CD1c-positive myeloid dendritic cell (primary cell): Measurements from ENCODE around the gene FYB2.
A peak's percentile ranks its signal among the peaks of the same experiment; 100 is the strongest.
"Not testable (repeated sequence)": the region's sequence is repeated elsewhere in the genome, so short reads cannot be mapped to it uniquely, and the experiment has no call there.

Experiments
- DNase-seq: peaks from one replicate; pipeline ENCODE4 v3.0.0-alpha.2; 2016; ENCODE audit errors: extremely low spot score

Gene FYB2

DNA sequence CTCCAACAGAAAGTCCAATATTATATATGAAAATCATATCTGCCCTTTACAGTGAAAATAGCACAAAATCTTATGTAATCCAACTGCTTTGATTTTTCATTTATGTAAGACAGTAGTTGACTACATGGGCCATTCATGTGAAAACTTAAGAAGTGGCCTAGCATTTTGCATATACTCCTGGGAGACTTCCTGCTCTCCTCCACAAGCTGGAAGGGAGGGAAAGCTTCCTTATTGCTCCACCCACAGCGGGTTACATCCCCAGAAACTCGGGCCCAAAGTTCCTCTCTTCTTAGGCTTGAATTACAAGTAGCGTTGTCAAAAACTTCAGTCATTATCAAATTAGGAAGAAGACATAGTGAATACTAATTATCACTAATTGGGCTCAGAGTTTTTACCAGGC is 29.2 kb downstream of the FYB2 start:
- DNase-seq: peak; percentile 10

DNA sequence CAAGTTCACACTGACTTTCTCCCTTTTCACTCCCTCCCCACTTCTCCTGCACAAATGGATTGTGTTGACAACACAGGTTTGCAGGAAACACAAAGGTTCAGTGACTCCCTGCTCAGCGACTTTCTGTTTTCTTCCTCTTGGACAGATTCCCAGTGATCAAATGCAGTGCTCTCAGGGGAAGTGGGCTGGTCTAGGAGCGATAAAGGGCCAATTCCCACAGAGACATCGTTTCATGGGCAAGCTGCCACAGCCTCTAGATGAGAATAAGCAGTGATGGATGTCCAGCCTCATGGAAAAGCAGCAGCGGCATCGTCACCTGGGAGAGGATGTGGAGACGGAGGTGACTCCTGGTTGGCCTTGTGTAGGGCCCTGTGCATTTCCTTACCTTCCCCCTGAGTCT is 30.6 kb downstream of the FYB2 start:
- no peak for DNase-seq

DNA sequence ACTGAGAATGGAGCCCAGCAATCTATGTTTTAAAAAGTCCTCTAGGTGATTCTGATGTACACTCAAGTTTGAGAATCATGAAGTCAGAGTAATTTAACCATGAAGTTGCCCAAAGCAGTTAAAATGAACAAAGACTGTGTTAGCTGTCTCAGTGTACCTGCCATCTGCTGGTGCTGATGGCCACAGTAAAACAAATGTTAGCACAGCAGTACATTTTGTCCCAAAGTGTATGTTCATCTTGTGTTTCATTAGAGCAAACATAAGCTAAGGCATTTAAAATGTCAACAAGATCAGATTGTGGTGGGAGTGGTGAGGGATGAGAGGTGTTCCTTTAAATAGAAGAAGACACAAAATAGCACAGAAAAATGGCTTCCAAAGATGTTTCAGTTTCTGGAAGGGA is 31.1 kb downstream of the FYB2 start:
- no peak for DNase-seq

DNA sequence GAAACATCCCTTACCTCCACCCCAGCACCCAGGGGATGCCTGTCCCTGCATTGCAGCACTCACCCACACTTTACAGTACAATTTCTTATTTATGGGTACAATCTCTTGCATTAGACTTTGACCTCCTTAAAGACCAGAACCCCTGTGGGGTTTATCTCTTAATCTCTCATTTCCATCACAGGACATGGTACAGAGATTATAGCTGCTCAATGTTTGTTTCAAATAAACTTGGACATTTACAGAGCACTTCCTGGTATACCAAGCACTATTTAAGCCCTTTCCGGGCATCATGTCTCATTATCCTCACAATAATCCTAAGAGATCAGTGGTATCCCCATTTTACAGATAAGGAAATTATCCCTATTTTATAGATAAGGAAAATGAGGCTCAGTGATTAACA is 31.9 kb downstream of the FYB2 start:
- no peak for DNase-seq

DNA sequence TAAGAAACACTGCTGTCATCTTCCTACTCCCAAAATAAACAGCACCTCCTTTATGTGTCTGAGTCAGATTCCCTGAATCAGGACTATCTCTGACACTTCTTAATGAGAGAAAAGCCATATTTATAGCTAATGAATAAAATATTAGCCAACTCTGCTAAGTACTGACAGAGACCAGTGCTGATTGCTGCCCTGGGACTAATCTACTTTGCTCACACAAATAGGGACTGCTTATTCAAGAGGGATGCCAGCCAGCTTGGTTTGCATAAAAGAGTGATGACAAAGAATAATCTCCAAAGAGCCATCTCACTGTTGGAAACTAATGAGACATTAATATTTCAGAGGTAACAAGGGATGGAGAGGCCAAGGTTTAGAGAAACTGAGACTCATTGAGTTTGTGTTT is 36.4 kb downstream of the FYB2 start:
- no peak for DNase-seq

DNA sequence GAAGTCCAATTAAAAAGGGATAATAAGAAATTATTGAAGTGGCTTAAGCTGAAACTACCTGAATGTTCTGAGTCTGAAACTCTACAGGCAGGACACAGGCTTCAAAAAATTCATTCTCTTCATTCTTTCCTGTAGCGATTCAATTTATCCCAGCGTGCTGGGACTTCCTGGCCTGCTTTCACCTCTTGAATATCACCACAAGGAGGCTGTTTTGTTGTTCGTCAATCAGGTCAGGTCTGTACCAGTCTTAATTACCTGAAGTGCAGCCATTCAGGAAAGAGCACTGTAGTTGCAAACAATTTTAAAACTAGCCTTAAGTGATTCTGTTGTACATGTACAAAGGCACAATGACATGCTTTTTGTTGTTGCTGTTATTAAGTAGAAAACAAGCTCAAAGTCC is 38.4 kb downstream of the FYB2 start:
- no peak for DNase-seq

DNA sequence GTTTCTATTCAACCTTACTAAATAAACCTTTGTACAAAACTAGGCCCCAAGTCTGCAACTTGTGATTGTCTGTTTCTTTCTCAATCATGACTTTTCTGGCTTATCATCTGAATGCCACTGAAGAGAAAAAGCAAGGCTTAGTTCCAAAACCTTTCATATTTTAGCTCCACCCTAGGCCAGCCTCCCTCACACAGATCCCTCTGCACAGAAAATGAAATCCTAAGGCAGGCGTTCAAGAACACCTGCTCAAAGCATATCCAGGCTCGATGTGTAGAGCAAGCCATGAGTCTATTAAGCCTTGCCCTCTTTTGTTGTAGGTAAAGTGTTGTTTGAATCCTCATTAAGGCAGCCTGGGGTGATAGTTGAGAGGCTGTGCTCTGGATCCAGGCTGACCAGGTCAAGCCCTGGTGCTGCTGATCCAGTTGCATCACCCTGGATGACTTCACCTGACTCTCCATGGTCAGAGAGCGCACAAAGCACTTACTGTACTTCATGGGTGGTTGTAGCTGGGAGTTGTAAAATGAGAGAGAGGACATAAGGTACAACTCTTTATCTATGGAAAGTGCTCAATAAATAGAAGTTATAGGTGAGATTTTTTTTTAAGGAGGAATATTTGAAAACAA is 39.0 kb downstream of the FYB2 start:
- DNase-seq: no peak

DNA sequence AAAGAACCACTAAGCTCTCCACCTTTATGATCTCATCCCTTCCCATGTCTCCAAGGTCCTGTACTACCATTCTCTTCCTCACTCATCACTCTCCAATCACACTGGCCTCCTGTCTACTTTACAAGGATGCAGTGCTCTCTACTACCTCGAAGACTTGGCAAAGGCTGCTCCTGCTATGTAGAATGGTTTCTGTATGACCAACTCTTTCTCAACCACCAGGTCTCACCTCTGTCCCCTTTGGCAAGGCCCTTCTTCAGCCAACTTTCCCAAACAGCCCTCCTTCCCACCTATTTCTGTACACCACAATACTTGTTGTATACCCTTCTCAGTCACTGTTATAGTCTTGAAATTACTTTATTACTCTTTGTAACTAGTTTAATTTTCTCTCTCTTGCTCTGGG is 41.2 kb downstream of the FYB2 start:
- DNase-seq: no peak

DNA sequence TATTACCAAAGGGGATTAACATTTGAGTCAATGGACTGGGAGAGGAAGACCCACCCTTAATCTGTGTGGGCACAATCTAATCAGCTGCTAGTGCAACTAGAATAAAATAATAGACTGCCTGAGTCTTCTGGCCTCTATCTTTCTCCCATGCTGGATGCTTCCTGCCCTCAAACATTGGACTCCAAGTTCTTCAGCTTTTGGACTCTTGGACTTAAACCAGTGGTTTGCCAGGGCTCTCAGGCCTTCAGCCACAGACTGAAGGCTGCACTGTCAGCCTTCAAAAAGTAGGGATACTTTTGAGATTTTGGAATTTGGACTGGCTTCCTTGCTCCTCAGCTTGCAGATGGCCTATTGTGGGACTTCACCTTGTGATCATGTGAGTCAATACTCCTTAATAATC is 44.5 kb downstream of the FYB2 start:
- not testable (repeated sequence) for DNase-seq

DNA sequence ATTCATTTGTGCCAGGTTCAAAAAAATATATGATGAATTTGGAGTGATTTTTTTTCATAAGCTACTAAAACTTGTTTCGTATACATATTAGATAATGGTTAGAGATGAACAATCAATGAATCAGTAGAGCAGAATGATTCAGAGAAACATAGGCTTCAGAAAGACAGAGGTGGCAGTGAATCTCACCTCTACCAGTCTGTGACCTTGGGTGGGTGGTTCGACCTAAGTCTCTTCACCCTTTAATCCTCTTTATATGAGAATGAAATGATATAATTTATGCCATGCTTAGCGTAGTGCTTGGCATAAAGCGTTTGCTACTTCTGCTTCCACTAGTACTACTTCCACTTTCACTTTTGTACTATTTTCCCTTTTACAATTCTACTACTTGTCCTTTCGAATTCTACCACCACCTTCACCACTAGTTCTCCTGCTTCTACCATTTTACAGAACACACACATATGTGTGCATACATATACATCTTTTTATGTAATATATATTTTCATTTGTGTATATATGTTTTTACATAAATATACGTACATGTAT is 45.1 kb downstream of the FYB2 start:
- DNase-seq: peak; percentile 8

DNA sequence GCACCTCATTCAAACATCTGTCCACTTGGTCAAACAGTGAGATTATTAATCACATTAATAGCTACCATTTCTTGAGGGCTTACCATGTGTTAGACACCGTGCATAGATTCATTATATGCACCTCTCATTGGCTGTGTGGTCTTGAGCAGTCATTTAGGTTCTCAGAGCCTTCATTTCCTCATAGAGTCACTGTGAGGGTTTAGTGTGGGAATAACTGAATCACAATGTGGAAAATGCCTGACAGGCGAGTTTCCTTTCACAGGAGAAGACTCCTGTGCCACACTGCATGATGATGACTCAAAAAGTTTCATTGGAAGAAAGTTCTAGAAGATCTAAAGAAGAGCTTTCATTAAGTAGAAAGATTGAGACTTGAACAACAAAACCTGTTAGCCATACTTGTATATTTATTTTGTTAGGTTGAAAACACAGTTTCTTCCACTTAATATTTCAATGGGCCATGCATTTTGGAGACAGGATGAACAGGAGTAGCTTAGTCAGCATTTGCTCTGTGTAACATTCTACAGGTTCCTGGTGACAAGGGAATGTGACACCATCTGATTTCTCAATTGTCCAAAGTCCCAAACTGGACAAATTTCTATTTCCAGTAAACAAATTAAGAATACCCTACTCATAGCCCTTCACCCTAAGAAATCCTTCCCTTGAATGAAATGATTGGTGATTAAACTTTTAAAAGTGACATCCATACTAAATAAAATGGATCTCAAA is 45.7 kb downstream of the FYB2 start:
- DNase-seq: no peak

DNA sequence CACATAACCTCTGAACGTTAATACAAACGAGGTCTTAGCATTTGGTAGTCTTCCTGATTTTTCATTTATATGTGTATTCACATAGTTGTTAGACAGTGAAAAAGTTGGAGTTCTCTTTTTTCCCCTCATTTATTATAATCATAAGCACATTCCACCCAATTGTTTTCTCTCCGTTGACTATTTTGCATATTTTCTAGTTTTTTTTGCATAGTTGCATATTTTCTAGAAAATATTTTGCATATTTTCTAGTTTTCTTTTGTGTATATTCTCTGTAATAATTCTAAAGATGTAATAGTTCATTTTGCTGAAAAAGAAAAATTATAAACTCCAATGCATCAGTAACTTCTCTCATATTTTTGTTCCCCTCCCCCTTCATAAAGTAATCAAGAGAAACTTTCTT is 47.5 kb downstream of the FYB2 start:
- no peak for DNase-seq

DNA sequence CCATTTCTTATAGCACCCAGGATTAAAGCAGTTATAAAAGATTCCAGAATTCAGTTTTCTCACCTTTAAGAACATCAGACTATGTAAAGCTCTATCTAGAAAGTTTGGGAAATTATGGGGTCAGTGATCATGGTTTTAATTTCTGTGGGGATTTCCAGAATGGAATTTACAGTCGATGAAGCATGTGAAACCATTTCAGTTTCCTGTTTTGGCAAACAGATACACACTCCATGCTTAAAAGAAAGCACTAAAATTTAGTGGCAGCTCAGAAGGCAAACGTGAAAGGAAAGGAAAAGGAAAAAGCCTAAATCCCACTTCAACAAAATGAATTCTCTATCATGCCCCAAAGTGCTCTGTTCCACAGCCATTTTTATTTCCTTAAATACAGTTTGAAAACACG is 60.4 kb downstream of the FYB2 start:
- no peak for DNase-seq

DNA sequence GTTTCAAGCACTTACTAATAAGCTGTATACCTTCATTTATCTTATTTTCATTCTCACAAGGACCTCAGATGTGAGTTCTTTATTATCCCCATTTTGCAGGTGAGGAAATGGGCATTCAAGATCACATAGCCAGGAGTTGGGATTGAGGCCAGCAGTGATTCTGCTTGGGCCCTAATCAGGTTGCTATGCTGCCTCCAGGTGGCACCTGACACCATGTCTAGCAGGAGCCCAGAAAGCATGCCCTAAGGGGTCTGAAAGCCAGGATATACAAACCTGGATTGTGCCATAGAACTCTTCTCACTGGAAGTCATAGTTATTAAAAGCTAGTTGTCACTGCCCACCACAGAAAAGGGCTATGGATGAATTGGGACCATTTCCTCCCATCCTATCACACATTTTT is 61.1 kb downstream of the FYB2 start:
- no peak for DNase-seq

DNA sequence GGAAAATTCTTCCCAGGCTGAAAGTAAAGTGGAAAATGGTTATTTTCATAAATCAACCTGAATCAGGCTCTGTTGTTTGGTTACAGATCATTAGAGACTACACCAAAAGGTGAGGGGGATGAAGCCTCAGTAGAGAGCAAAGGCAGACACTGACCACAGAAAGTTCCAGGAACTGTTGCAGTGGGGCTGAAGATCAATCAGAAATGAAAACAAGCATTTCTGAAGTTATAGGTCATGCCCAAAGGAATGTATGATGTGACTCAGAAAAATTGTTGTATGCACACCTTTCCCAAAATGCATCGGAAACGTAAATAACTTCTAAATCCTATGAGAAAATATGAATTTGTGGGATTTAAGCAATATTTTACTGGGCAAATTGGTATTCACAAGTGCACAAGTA is 63.3 kb downstream of the FYB2 start:
- DNase-seq: no peak

DNA sequence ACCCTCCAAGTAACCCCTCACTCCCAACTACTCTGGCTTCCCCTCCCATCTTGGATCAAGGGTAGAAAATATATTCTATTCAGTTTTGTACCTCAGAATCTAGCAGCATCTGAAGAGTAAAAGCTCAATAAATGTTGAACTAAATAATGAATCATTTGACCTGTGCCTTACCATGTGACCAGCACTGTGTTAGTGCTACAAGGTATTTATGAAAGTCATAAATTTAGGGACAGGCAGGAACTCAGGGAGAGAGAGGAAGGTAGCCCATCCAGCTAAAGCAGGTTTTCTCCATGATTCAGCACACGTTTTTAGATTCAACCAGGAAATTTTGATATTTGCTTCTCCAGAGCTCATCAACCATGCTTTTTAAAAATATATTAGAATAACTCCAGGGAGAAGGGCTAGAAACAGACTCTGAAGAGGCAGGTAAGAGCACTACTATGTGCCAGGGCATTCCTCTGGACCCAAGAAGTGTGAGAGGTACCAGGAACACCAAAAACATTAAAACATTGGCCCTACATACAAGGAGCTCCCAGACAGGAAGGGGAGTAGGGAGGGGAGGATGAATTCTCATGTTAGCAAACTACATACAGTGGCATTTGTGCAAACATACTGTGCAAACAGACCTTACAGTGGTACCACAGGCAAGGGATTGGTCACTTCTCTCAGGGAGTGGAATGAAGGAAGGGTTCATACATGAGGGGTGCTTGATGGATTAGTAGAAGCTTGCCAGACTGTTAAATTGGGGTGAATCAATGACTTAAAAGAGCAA is 64.3 kb downstream of the FYB2 start:
- no peak for DNase-seq

DNA sequence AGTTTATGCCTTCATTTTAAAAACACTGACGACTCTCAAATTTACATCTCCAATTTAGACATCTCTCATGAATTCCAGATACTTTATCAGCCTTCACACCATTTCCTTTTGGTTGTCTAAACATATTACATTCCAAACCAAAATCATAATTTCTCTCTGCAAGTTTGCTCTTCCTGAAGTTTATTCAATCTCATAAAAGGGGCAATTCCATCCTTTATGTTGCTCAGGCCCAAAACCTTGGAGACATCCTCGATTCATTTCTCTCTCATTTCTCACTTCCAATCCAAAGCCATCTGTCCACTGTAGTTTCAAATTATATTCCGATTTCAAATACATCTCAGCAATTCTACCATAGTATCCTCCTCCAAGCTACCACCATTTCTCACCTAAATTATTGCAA is 74.0 kb downstream of the FYB2 start:
- no peak for DNase-seq

DNA sequence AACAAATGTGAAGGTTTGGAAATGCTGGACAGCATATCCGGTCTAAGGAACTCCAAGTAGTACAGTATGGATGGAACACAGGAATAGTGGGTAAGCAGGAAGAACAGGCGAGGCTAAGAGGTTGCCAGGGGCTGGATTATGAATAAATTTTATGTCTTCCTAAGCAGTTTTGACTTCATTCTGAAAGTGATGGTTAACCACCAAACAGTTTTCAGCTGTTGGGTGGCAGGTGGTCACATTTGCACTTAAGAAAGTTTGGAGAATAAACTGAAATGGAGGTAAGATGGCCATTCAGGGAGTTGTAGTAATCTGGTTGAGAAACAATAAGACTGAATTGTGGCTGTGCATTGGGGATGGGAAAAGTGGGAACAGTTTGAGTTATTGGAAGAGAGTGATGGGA is 90.2 kb downstream of the FYB2 start:
- no peak for DNase-seq

DNA sequence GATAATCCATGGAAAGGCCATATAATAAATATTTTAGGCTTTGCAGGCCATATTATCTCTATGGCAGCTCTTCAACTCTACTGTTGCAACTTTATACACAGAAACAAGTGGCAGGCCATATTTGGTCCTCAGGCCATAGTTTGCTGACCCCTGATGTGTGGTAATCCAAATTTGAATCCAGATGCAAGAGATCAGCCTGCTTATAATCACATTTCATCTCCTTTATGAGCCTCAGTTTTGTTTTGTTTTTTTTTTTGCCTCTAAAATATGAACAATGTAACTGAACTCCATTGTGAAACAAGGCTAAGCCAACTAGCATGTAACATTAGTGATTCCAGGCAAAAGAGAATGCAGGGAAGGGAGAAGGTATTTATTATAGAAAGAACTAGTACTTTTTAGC is 92.5 kb downstream of the FYB2 start:
- no peak for DNase-seq

DNA sequence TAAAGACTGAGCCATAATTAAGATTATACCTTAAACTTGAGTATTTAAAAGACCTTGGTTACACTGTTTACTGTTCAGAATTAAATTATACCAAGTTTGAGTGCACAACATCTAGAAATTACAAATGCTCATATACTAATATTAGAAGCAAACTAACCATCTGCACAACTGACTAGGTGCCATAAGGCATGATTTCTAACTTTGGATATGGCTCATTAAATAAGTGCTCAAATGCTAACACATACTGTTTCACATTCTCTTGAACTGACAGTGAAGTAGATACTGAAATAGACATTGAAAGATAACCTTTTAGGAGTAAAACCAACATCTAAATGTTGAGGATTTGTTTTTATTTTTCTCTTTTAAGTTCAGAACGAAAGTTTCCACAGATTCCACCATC is 100.0 kb downstream of the FYB2 start:
- no peak for DNase-seq

DNA sequence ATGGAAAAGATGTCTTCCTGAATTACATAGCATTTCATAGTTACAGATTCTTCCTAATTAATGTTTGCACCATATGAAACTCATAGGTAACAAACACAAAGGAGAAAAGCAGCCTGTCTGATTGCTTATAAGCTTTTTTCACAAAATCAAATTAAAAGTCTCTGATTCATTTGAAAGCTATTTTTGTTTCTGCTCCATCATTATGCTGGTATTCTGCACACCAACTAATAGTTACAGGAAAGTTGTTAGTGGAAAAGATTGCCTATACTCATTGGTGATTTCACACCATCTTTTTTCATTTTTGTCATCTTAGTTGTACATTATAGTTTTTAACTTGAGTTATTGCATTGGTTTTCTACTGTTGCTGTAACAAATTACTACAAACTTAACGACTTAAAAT is 104.0 kb downstream of the FYB2 start:
- no peak for DNase-seq

DNA sequence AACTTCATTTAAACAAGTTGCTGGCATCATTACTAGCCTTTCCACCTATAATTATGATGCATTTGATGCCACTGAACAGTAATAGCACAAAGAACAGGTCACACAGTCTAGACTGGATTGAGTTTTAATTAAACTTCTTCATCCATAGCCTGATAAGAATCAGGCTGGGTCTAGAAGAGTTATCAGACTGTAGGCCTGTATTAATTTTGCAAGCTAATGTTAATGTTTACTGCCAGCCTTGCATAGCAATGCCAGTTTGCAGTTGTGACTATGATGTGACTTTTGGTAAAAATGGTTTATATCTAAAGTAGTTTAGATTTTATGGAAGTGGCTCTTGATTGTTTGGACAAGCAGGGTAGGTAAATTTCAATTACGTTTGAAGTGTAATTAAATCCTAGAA is 106.1 kb downstream of the FYB2 start:
- no peak for DNase-seq

DNA sequence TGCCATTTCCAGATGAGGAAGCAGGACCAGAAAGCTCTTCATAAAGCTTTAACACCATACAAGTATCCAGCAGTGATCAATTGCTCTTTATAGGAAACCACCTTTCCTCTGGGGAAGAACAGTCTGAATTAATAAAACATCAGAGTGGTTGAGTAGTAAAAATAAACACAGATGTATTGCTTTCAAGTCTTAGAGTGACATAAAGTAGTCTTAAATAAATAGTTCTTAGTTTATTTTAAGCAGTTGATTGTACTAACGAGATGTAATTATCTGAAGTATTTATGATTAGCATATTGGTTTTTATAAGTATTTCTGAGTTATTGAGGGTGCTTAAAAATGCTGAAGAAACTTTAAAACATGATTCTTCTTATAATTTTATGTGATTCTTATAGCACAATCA is 107.1 kb downstream of the FYB2 start:
- DNase-seq: no peak
